ENCODE measurements around the gene CHRM1.
"Not testable (repeated sequence)": the region's sequence is repeated elsewhere in the genome, so short reads cannot be mapped to it uniquely, and the experiment has no call there.

The CHRM1 gene

DNA sequence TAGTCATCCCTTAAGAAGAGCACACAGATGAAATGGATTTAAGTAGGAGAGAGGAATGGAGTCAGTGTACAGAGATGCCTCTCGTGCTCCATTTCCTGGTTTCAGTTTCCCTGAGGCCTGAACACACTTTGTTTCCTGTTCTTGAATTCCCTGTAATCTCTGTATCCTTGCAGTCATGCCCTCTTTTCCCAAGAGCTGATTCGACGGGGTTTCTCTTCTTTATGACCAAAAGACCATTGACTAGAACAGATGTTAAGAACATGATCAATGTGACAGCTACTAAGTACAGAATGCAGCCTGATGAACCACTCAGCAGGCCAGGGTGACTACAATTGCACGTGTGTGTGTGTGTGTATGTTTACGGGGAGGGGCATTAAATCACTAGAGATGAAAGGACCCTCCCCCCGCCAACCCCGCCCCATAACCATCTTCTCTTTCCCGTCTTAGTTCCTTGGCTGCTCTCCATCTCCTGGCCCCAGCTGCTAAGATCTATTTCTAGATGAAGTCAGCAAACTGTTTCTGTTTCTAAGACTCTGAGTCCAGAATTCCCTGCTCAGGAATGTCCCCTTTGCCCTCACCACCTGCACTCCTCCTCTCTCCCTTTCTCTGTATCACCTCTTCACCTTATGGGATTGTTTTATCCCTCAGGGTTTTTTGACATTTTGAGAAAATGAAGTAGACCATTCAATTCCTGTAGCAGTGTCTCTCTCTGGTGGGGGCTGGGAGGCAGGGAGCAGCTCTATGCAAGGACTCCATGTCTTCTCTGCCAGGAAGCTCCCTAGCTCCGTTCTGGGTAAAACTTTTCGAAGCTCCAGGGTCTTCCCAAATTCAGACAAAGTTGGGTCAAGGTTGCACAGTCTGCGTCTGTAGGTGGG lies 37.6 kb upstream of the CHRM1 start:
- Mint-ChIP-seq H3K27ac (peak overlapping the region; percentile 91 to 96 (median 95)), H3K4me3 (peak overlapping the region in 2 of 3 experiments; percentile 36 to 38), H3K27me3 (ENCODE audit: low read depth) (peaks cover 12% of the 10 kb centered on the region), H3K4me1 (peaks cover 30% of the 10 kb centered on the region), H3K36me3 (ENCODE audit: low read depth) (no peaks in the 10 kb centered on the region), H3K9me3 (no peaks in the 10 kb centered on the region)
- TF ChIP-seq, protein P1, sequence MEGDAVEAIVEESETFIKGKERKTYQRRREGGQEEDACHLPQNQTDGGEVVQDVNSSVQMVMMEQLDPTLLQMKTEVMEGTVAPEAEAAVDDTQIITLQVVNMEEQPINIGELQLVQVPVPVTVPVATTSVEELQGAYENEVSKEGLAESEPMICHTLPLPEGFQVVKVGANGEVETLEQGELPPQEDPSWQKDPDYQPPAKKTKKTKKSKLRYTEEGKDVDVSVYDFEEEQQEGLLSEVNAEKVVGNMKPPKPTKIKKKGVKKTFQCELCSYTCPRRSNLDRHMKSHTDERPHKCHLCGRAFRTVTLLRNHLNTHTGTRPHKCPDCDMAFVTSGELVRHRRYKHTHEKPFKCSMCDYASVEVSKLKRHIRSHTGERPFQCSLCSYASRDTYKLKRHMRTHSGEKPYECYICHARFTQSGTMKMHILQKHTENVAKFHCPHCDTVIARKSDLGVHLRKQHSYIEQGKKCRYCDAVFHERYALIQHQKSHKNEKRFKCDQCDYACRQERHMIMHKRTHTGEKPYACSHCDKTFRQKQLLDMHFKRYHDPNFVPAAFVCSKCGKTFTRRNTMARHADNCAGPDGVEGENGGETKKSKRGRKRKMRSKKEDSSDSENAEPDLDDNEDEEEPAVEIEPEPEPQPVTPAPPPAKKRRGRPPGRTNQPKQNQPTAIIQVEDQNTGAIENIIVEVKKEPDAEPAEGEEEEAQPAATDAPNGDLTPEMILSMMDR (IDR thresholded peaks at IDR 0.05; ENCODE audit: unreplicated experiment in 3 of 3), result no peak

DNA sequence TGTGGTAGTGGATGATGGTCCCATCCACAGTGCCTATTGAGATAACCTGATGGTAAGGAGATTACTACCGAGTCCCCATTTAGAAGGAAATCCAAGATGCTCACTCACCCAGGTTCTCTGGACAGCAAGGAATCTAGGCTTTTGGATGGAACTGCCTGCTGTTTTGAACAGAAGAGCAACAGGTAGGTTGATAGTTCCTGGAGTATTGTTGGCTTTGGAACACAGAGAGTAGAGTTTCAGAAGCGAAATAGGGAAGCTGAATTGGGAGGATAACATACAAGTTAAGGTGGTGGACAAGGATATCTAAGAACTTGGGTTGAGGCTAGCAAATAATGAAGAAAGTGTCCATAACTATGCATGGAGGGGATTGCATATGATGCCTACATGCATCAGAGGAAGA lies 36.0 kb upstream of the CHRM1 start:
- Mint-ChIP-seq H3K36me3 (ENCODE audit: low read depth) (no peaks in the 10 kb centered on the region), H3K27ac (peak overlapping the region; percentile 41 to 85 (median 56)), H3K27me3 (ENCODE audit: low read depth) (peaks cover 3% of the 10 kb centered on the region), H3K4me1 (peaks cover 25% of the 10 kb centered on the region), H3K9me3 (no peaks in the 10 kb centered on the region), H3K4me3 (no peak overlapping the region)
- TF ChIP-seq, protein P1 (IDR thresholded peaks at IDR 0.05; ENCODE audit: unreplicated experiment in 3 of 3), result no peak

DNA sequence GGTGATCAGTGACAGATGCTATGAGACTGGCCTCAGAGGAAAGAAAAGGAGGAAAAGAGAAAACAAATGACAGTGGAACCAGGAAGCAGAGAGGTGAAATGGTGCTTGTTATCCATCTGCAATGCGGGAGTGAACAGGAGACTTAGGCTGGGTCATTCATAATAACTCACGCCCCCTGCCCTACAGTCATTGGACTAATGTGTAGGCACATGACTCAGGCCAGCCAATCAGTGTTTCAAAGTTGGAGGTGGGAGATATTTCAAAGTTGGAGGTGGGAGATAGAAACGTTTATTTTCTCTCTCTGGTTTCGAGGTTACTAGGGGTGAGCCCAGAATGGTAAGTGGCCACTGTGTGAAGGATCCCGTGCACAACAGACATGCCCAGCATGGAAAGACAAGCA lies 33.3 kb upstream of the CHRM1 start:
- Mint-ChIP-seq H3K27me3 (ENCODE audit: low read depth) (peaks cover 7% of the 10 kb centered on the region), H3K27ac (peak overlapping the region in 1 of 3 experiments; percentile 8), H3K4me3 (no peak overlapping the region), H3K4me1 (peaks cover 14% of the 10 kb centered on the region), H3K36me3 (ENCODE audit: low read depth) (no peaks in the 10 kb centered on the region), H3K9me3 (no peaks in the 10 kb centered on the region)
- TF ChIP-seq, protein P1 (IDR thresholded peaks at IDR 0.05; ENCODE audit: unreplicated experiment in 3 of 3), result no peak

DNA sequence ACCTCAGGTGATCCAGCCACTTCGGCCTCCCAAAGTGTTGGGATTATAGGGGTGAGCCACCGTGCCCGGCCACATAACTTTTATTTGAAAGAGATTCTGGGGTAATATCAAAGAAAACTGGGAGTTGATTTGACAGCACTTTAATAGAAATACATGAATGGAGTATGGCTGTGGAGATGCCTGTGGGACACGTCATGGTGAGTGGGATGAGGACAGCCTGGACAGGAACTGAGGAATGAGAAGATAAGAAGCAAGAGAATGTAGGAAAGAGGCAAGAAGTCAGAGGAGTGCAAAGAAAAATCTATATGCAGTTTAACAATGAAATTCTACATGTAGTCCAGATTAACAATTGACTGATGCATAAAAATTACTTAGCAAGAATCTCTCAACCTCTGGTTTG lies 32.6 kb upstream of the CHRM1 start:
- Mint-ChIP-seq H3K27ac (no peak overlapping the region), H3K27me3 (ENCODE audit: low read depth) (peaks cover 4% of the 10 kb centered on the region), H3K9me3 (no peaks in the 10 kb centered on the region), H3K4me3 (no peak overlapping the region), H3K4me1 (peaks cover 7% of the 10 kb centered on the region), H3K36me3 (ENCODE audit: low read depth) (no peaks in the 10 kb centered on the region)
- TF ChIP-seq, protein P1 (IDR thresholded peaks at IDR 0.05; ENCODE audit: unreplicated experiment in 3 of 3), result no peak

DNA sequence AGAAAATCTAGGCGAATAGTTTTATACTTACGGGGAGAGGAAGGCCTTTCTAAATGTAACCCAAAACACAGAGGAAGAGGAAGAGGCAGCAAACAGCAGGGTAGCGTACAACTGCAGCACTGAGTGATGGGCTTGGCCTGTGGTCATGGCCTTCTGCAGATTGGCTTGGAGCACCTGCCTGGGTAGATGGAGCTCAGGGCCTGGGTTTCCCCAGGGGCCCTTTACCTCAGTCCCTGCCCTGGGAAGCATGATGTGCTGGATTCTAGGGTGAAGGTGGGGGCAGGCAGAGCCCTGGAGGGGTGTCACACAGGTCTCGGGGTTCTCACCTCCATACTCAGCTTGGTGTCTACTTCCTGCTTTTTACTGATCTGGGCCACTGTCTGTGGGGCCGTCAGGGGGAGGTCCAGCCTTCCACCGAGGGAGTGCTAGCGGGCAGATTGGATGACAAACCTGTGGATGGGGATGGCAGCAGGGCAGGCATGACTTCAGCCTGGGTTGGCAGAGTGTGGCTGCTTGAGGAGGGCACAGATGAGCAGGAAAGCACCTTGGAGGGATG lies 27.7 kb upstream of the CHRM1 start:
- Mint-ChIP-seq H3K4me3 (no peak overlapping the region), H3K36me3 (ENCODE audit: low read depth) (no peaks in the 10 kb centered on the region), H3K4me1 (peaks cover 6% of the 10 kb centered on the region), H3K27me3 (ENCODE audit: low read depth) (peaks cover 4% of the 10 kb centered on the region), H3K27ac (no peak overlapping the region), H3K9me3 (peaks cover 4% of the 10 kb centered on the region)
- TF ChIP-seq, protein P1 (IDR thresholded peaks at IDR 0.05; ENCODE audit: unreplicated experiment in 3 of 3), result no peak

DNA sequence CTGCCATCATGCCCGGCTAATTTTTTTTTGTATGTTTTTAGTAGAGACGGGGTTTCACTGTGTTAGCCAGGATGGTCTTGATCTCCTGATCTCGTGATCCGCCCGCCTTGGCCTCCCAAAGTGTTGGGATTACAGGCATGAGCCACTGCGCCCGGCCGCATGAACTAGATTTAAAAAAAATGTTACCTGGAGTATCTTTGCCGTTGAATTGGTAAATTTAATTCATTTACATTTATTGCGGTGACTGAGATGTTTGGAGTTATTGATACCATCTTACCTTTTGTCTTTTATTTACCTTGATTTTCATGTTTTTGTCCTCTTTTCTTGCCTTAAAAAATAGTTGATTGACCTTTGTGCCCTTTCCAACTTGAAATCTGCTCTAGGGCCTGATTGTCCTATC lies 24.4 kb upstream of the CHRM1 start:
- not testable (repeated sequence) for H3K4me3 Mint-ChIP-seq; H3K36me3 Mint-ChIP-seq (ENCODE audit: low read depth); H3K4me1 Mint-ChIP-seq; H3K27ac Mint-ChIP-seq; H3K27me3 Mint-ChIP-seq (ENCODE audit: low read depth); H3K9me3 Mint-ChIP-seq

DNA sequence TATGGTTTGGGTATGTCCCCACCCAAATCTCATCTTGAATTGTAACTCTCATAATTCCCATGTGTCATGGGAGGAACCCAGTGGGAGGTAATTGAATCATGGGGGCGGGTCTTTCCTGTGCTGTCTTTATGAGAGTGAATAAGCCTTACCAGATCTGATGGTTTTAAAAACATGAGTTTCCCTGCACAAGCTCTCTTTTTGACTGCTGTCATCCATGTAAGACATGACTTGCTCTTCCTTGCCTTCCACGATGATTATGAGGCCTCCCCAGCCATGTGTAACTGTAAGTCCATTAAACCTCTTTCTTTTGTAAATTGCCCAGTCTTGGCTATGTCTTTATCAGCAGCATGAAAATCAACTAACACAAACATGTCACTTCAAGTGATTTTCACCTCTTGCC lies 16.4 kb upstream of the CHRM1 start:
- not testable (repeated sequence) for H3K36me3 Mint-ChIP-seq (ENCODE audit: low read depth); H3K4me1 Mint-ChIP-seq; H3K9me3 Mint-ChIP-seq; H3K27ac Mint-ChIP-seq; H3K4me3 Mint-ChIP-seq
- H3K27me3 Mint-ChIP-seq (ENCODE audit: low read depth), result peaks cover 12% of the 10 kb centered on the region
